HEK293T (cell line): ENCODE data around the gene RPS17.
"Not testable (repeated sequence)": the region's sequence is repeated elsewhere in the genome, so short reads cannot be mapped to it uniquely, and the experiment has no call there.

Experiments used
- ELF4 ChIP-seq: fragments of 450-650 bp; IDR thresholded peaks from 2 replicates; pipeline ENCODE4 v1.6.1; 2017; ENCODE audit warnings: antibody characterized with exemption
- FOXK2 ChIP-seq: fragments of 450-650 bp; IDR thresholded peaks from 2 replicates; pipeline ENCODE4 v1.6.1; 2016; ENCODE audit warnings: mild to moderate bottlenecking
- FOXM1 ChIP-seq: fragments of 450-650 bp; IDR thresholded peaks from 2 replicates; pipeline ENCODE4 v1.6.1; 2017; ENCODE audit warnings: mild to moderate bottlenecking, borderline replicate concordance
- SP1 ChIP-seq: fragments of 450-650 bp; IDR thresholded peaks from 2 replicates; pipeline ENCODE4 v1.6.1; 2017
- SUZ12 ChIP-seq: fragments of 450-650 bp; IDR thresholded peaks from 2 replicates; pipeline ENCODE4 v1.6.1; 2016; ENCODE audit warnings: mild to moderate bottlenecking
- TARDBP ChIP-seq: fragments of 450-650 bp; IDR thresholded peaks from 2 replicates; pipeline ENCODE4 v1.6.1; 2016

GRCh38 chr15:82504074-82504473, 36.2 kb downstream of the RPS17 start:
- not testable (repeated sequence) for TF ChIP-seq FOXM1, TARDBP, ELF4, FOXK2, SP1, SUZ12
